Natural killer cell (primary cell): Measurements from ENCODE around the gene GLIS1. TPM values are rescaled to one million over a fixed set of nuclear protein-coding genes. Genes with fewer than 3 reads are reported as not detected.

Experiments used
- ATAC-seq, 3 donors: fragments of 150-1000 bp in 2 of 3; fragments of 200-7000 bp in 1 of 3; cut with Tn5 transposase; 1 replicate in 1 of 3; 2 replicates in 2 of 3; pipeline ENCODE4 v1.10.0; 2021; ENCODE audit warnings: mild to moderate bottlenecking in 2 of 3, moderate library complexity in 2 of 3
- DNase-seq, 2 donors: peaks; one replicate each; pipeline versions ENCODE4 v3.0.0 to v3.0.0-alpha.2; 2013 to 2021; ENCODE audit warnings: mixed read lengths in 1 of 2
- H3K27ac ChIP-seq: one replicate; pipeline ENCODE4 v1.5.1; 2013; ENCODE audit warnings: mild to moderate bottlenecking, low read length
- H3K27me3 ChIP-seq: one replicate; pipeline ENCODE4 v1.6.1; 2013; ENCODE audit warnings: low read length; ENCODE audit not compliant: control insufficient read depth, insufficient read depth
- H3K36me3 ChIP-seq: one replicate; pipeline ENCODE4 v1.6.1; 2013; ENCODE audit warnings: low read length; ENCODE audit not compliant: control insufficient read depth, insufficient read depth
- H3K4me1 ChIP-seq: one replicate; pipeline ENCODE4 v1.6.1; 2013; ENCODE audit warnings: low read length; ENCODE audit not compliant: control insufficient read depth, insufficient read depth
- H3K4me3 ChIP-seq: one replicate; pipeline ENCODE4 v1.5.1; 2013; ENCODE audit warnings: low read length
- H3K9me3 ChIP-seq: one replicate; pipeline ENCODE4 v1.6.1; 2013; ENCODE audit warnings: low read length; ENCODE audit not compliant: control insufficient read depth, insufficient read depth
- H3K27ac Mint-ChIP-seq, 2 donors: one replicate each; pipeline ENCODE4 v1.8.0; 2022; ENCODE audit warnings: mild to moderate bottlenecking in 2 of 2, mixed read lengths in 2 of 2, moderate library complexity in 1 of 2
- H3K27me3 Mint-ChIP-seq, 2 donors: one replicate each; pipeline ENCODE4 v1.8.0; 2022; ENCODE audit warnings: low read depth in 2 of 2, mixed read lengths in 2 of 2
- H3K36me3 Mint-ChIP-seq: one replicate; pipeline ENCODE4 v1.8.0; 2022; ENCODE audit warnings: mixed read lengths
- H3K4me1 Mint-ChIP-seq, 2 donors: one replicate each; pipeline ENCODE4 v1.8.0; 2022; ENCODE audit warnings: mixed read lengths in 2 of 2
- H3K4me3 Mint-ChIP-seq: one replicate; pipeline ENCODE4 v1.8.0; 2022; ENCODE audit warnings: mild to moderate bottlenecking, moderate library complexity, mixed read lengths
- H3K9me3 Mint-ChIP-seq, 2 donors: one replicate each; pipeline ENCODE4 v1.8.0; 2022; ENCODE audit warnings: mixed read lengths in 2 of 2
- WGBS: methylation state at CpG from one replicate; pipeline ENCODE4 v1.1.7; 2013; ENCODE audit warnings: missing lambda C conversion rate; ENCODE audit not compliant: insufficient coverage; 5-methylcytosine and 5-hydroxymethylcytosine counted together
- intact Hi-C: fragments of 100-400 bp; cut with micrococcal nuclease; formaldehyde crosslinking; loops from one replicate; pipeline ENCODE4 v1.14.2; 2022
- total RNA-seq, 4 donors: library from RNA; stranded (reverse); fragments of 120-200 nt in 1 of 4; gene quantifications; one replicate each; pipeline versions ENCODE4 v1.2.3 to v1.2.4, GENCODE V29; 2013 to 2022
- TF ChIP-seq, protein P1 (sequence below): fragments of 200-600 bp; IDR thresholded peaks from one replicate; pipeline ENCODE4 v1.8.0; 2022; ENCODE audit warnings: antibody characterized with exemption

GLIS1 gene
- total RNA-seq, 3 donors from 2014 or later (not counting 1 experiment from before 2014, with no cell fraction given), result not detected

DNA sequence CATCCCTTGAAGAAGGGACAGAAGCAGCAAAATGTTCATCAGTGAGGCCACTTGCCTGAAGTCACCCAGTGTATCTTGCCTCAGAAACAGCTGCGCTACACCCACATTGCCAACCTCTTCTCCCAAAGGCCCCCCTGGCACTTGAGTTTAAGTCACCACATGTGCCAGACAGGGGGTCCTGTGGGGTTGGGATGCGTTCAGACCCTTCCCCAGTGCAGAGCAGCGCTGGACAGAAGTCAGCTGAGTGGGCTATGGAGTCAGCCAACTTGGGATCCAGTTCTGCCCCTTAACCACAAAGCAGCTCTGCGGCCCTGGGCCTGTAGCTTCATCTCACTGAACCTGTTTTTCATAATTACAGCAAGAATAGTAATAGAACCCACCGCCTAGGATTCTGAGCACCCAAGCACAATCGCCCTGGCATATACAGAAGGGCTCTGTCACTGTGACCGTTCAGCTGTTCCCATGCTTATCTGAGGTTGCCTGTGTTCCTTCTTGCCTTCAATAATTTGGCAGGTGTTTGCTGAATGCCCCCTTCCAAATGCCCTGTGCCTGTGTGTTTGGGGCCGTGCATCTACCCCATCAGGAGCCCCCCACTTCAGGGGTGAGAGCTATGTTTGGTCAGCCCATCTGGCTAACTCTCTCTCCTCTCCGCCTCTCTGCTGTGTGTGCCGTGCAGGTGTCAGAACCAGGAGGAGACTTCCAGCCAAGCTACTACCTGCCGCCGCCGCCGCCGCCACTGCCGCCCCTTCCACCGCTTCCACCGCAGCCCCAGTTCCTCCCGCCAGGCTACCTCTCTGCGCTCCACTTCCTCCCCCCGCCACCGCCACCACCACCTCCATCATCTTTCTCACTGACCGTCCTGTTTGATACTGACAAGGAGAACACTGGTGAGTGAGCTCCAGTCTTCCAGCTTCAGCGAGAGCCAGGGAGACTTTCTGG, 274.7 kb downstream of the GLIS1 start:
- H3K9me3 Mint-ChIP-seq, result no peaks in the 10 kb centered on the region
- no peaks in the 10 kb centered on the region for H3K27me3 Mint-ChIP-seq
- Histone ChIP-seq H3K36me3 (no peaks in the 10 kb centered on the region), H3K27me3 (no peaks in the 10 kb centered on the region), H3K4me3 (no peak overlapping the region), H3K27ac (no peak overlapping the region), H3K9me3 (no peaks in the 10 kb centered on the region), H3K4me1 (peaks cover 3% of the 10 kb centered on the region)
- H3K4me3 Mint-ChIP-seq, result no peak overlapping the region
- H3K27ac Mint-ChIP-seq, result no peak overlapping the region
- WGBS, result 83% methylated on average over 23 of the region's 24 CpGs
- TF ChIP-seq, protein P1, sequence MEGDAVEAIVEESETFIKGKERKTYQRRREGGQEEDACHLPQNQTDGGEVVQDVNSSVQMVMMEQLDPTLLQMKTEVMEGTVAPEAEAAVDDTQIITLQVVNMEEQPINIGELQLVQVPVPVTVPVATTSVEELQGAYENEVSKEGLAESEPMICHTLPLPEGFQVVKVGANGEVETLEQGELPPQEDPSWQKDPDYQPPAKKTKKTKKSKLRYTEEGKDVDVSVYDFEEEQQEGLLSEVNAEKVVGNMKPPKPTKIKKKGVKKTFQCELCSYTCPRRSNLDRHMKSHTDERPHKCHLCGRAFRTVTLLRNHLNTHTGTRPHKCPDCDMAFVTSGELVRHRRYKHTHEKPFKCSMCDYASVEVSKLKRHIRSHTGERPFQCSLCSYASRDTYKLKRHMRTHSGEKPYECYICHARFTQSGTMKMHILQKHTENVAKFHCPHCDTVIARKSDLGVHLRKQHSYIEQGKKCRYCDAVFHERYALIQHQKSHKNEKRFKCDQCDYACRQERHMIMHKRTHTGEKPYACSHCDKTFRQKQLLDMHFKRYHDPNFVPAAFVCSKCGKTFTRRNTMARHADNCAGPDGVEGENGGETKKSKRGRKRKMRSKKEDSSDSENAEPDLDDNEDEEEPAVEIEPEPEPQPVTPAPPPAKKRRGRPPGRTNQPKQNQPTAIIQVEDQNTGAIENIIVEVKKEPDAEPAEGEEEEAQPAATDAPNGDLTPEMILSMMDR, result no peak
- intact Hi-C loops, result no loop called here
- H3K4me1 Mint-ChIP-seq, result no peaks in the 10 kb centered on the region
- DNase-seq (no peak), ATAC-seq (no peak)
- H3K36me3 Mint-ChIP-seq, result no peaks in the 10 kb centered on the region

DNA sequence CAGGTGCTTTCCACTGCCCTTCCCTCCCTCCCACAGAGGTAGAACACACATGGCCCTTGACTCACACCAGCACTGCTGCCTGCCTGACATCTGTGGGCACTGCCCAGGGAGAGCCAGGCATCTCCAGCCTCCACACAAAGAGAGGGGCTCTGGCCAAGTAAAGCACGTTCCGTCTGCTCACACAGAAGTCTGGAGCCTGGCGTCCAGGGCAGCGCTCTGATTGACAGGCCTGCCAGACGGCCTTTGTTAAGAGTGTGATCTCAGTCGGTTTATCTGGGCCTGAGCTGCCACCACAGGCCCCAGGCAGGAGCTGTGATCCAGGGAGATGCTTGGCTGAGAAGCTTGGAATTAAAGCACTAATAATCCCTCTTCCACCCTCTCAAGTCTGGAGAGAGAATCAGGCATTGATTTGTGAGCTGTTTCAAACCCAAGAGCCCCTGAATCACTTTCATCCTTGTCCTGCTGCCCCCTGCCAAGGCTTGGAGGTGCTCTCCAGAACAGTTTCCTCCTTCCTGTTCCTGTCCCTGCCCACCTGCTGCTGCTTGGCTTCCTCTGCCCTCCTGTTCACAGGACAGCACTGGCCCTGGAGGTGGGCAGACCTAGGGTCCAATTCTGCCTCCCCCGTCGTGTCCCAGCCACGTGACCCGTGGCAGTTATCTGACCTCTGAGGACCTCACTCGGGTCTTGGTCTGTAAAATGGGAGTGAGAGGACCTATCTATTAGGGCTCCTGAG, 276.0 kb downstream of the GLIS1 start:
- Histone ChIP-seq H3K36me3 (no peaks in the 10 kb centered on the region), H3K27ac (no peak overlapping the region), H3K4me1 (peaks cover 3% of the 10 kb centered on the region), H3K4me3 (no peak overlapping the region), H3K27me3 (no peaks in the 10 kb centered on the region), H3K9me3 (no peaks in the 10 kb centered on the region)
- DNase-seq (no peak), ATAC-seq (no peak)
- intact Hi-C loops, result no loop called here
- Mint-ChIP-seq H3K4me1 (no peaks in the 10 kb centered on the region), H3K9me3 (no peaks in the 10 kb centered on the region), H3K36me3 (no peaks in the 10 kb centered on the region), H3K27me3 (no peaks in the 10 kb centered on the region), H3K4me3 (no peak overlapping the region), H3K27ac (no peak overlapping the region)
- WGBS, result 88% methylated on average over 11 of the region's 11 CpGs
- TF ChIP-seq, protein P1, result no peak

DNA sequence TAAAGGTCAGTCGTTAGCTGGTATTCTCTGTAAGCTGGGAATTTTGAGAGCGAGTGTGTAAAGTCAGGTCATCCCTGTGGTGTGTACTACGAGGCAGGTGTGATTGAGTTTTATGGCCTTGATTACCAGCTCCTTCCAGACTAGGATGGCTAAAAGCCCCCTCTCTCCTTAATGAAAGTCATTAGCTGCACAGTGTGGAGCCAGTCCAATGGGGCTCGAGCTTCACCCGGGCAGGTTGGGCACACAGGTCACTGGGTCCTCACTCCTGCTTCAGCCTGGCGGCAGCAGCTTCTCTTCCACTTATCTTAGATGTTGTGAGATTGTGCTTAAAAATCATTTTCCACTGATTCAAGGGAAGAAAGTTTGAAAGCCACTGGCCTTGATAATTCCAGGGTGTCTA, 276.8 kb downstream of the GLIS1 start:
- no peaks in the 10 kb centered on the region for H3K9me3 ChIP-seq
- intact Hi-C loops, result no loop called here
- H3K36me3 ChIP-seq, result no peaks in the 10 kb centered on the region
- Mint-ChIP-seq H3K9me3 (no peaks in the 10 kb centered on the region), H3K27me3 (no peaks in the 10 kb centered on the region), H3K4me1 (no peaks in the 10 kb centered on the region), H3K36me3 (no peaks in the 10 kb centered on the region), H3K4me3 (no peak overlapping the region), H3K27ac (no peak overlapping the region)
- no peak overlapping the region for H3K27ac ChIP-seq
- TF ChIP-seq, protein P1, result no peak
- DNase-seq (no peak), ATAC-seq (no peak)
- no peak overlapping the region for H3K4me3 ChIP-seq
- WGBS, result 90% methylated on average over 6 of the region's 6 CpGs
- peaks cover 3% of the 10 kb centered on the region for H3K4me1 ChIP-seq
- H3K27me3 ChIP-seq, result no peaks in the 10 kb centered on the region
